Prostate gland (tissue), 2 donors: ENCODE measurements around the gene FCN1. TPM values are rescaled to one million over a fixed set of nuclear protein-coding genes. Genes with fewer than 3 reads are reported as not detected.

Experiments
- DNase-seq: peaks from one replicate; pipeline ENCODE4 v3.0.0-alpha.2; 2019; ENCODE audit warnings: low spot score
- H3K27ac ChIP-seq, 2 donors: fragments of 200-600 bp; sonication (generic); 2 replicates each; pipeline ENCODE4 v1.5.1; 2017 to 2019
- H3K27me3 ChIP-seq: fragments of 200-600 bp; sonication (generic); replicated peaks from 2 replicates; pipeline ENCODE4 v1.5.1; 2019; ENCODE audit not compliant: insufficient read depth
- H3K36me3 ChIP-seq, 2 donors: fragments of 200-600 bp; sonication (generic); 1 replicate in 1 of 2; 2 replicates in 1 of 2; pipeline versions ENCODE4 v1.5.1 to v1.8.1; 2017 to 2019
- H3K4me1 ChIP-seq: fragments of 200-600 bp; sonication (generic); replicated peaks from 2 replicates; pipeline ENCODE4 v1.5.1; 2019
- H3K4me3 ChIP-seq, 2 donors: fragments of 200-600 bp; sonication (generic); 2 replicates each; pipeline ENCODE4 v1.5.1; 2017 to 2019
- H3K9me3 ChIP-seq: fragments of 200-600 bp; sonication (generic); 2 replicates; pipeline ENCODE4 v1.5.1; 2017
- CTCF ChIP-seq, 4 experiments: fragments of 200-600 bp in 2 of 4; fragments of 450-650 bp in 2 of 4; sonication (generic) in 2 of 4; IDR thresholded peaks; 1 replicate in 3 of 4; 2 replicates in 1 of 4; pipeline ENCODE4 v1.5.1; 2016 to 2019; ENCODE audit warnings: antibody characterized with exemption in 4 of 4, mild to moderate bottlenecking in 2 of 4, moderate library complexity in 2 of 4
- POLR2A ChIP-seq: fragments of 450-650 bp; IDR thresholded peaks from one replicate; pipeline ENCODE4 v1.6.1; 2016; ENCODE audit warnings: antibody characterized with exemption, mild to moderate bottlenecking
- POLR2AphosphoS5 ChIP-seq: sonication (generic); formaldehyde crosslinking; IDR thresholded peaks from one replicate; pipeline ENCODE4 v1.6.1; 2017; ENCODE audit warnings: antibody characterized with exemption
- WGBS: methylation state at CpG from one replicate; pipeline ENCODE4 v1.1.5; 2018; 5-methylcytosine and 5-hydroxymethylcytosine counted together
- intact Hi-C: fragments of 100-400 bp; cut with DNase I; formaldehyde crosslinking; loops from one replicate; pipeline ENCODE4 v1.14.2; 2022
- total RNA-seq, 2 donors: library from RNA; depleted of rRNA; stranded (reverse); fragments of >200 nt; gene quantifications; one replicate each; pipeline ENCODE4 v1.1.0, GENCODE V29; 2016

Gene FCN1
- total RNA-seq, 2 donors from 2014 or later, result 0.23 to 0.34 TPM

DNA sequence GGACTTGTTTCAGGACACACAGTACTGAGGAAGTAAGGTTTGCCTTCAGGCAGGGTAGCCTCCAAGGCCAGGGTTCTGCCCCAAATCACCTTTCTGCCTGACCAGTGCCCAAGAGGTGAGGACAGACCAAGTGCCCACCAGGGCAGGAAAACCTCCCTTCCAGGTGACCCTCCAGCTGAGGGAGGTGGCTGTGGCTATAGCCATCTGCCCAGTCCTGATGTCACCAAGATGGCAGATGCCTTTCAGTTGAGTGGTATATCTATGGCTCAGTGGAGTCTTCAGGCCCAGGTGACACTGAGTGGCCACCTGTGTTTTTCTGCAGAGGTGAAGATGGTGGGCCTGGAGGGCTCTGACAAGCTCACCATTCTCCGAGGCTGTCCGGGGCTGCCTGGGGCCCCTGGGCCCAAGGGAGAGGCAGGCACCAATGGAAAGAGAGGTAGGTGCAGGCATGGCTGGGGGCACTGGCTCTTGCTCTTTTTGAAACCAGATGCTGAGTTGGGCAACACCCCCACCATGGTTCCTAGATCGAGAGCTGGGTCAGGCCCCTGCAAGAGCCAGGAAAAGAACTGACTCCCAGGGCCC, 35.4 kb downstream of the FCN1 start:
- H3K27me3 ChIP-seq, result no peaks in the 10 kb centered on the region
- no peaks in the 10 kb centered on the region for H3K9me3 ChIP-seq
- 83% methylated on average over 3 of the region's 3 CpGs for WGBS
- no peaks in the 10 kb centered on the region for H3K4me1 ChIP-seq
- no peaks in the 10 kb centered on the region for H3K36me3 ChIP-seq
- no peak for DNase-seq
- no peak overlapping the region for H3K27ac ChIP-seq
- no peak overlapping the region for H3K4me3 ChIP-seq
- intact Hi-C loops, result no loop called here
- TF ChIP-seq POLR2A, result no peak
- no peak for TF ChIP-seq POLR2AphosphoS5
- TF ChIP-seq CTCF (IDR thresholded peaks at IDR 0.05), result no peak

GRCh38 chr9:134881313-134881670, 36.4 kb downstream of the FCN1 start:
- Histone ChIP-seq H3K36me3 (no peaks in the 10 kb centered on the region), H3K27ac (no peak overlapping the region), H3K4me1 (no peaks in the 10 kb centered on the region), H3K9me3 (no peaks in the 10 kb centered on the region), H3K27me3 (no peaks in the 10 kb centered on the region), H3K4me3 (no peak overlapping the region)
- no peak for DNase-seq
- intact Hi-C loops, result no loop called here
- TF ChIP-seq POLR2A (no peak), CTCF (IDR thresholded peaks at IDR 0.05) (no peak), POLR2AphosphoS5 (no peak)
- 91% methylated on average over 13 of the region's 13 CpGs for WGBS

DNA sequence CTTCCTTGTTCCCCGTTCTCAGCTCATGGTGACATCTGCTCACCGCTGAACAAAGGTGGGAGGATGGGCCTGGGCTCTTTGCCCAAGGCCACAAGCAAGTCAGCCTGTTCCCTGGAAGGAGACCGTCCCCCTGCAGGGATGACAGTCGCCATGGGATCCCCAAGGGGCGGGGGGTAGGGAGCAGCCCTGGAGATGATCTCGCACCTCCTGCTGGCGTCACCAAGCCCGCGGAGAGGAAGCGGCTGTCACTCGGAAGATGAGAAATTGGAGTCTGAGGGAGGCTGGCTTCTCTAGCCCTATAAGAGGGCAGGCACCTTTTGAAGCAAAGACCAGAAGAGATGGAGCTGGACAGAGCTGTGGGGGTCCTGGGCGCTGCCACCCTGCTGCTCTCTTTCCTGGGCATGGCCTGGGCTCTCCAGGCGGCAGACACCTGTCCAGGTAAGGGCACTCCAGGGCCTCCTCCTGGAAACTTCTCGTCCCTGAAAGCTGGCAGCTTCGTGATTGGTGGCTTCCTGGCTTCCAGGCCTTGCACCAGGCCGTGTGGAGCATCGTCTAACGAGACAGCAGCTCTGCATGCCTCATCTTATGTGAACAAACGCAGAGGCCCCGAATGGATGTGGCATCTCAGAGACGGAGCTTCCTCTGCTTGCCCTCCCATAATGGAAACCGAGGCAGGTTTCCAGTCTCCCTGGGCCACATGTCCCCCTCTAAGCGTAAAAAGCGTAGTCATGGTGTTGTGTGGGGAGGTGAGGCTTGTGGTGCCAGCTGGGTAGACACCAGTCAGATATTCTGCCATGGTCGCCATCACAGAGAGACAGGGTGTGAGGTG, 37.0 kb downstream of the FCN1 start, which contains the start of gene FCN2:
Gene FCN2, plus strand, starts transcription at position 327 of the 829 bp plus-strand sequence. Its CDS starts 12 bp downstream, at position 339.
- intact Hi-C loops, result no loop called here
- no peak within 1 kb of the TSS for H3K4me3 ChIP-seq
- DNase-seq, result no peak
- no peaks in the 10 kb centered on the region for H3K36me3 ChIP-seq
- WGBS, result 77% methylated on average over 22 of the region's 25 CpGs
- H3K27ac ChIP-seq, result no peak within 1 kb of the TSS
- no peaks in the 10 kb centered on the region for H3K27me3 ChIP-seq
- TF ChIP-seq POLR2AphosphoS5, result no peak
- H3K4me1 ChIP-seq, result no peaks in the 10 kb centered on the region
- H3K9me3 ChIP-seq, result no peaks in the 10 kb centered on the region

GRCh38 chr9:134879664-134880483, 37.8 kb downstream of the FCN1 start:
- H3K36me3 ChIP-seq, result no peaks in the 10 kb centered on the region
- H3K4me3 ChIP-seq, result no peak overlapping the region
- no peaks in the 10 kb centered on the region for H3K9me3 ChIP-seq
- H3K4me1 ChIP-seq, result no peaks in the 10 kb centered on the region
- no peak overlapping the region for H3K27ac ChIP-seq
- 93% methylated on average over 13 of the region's 13 CpGs for WGBS
- H3K27me3 ChIP-seq, result no peaks in the 10 kb centered on the region
- intact Hi-C loops, result no loop called here
- TF ChIP-seq CTCF (IDR thresholded peaks at IDR 0.05), result no peak
- TF ChIP-seq POLR2AphosphoS5, result no peak
- no peak for DNase-seq

DNA sequence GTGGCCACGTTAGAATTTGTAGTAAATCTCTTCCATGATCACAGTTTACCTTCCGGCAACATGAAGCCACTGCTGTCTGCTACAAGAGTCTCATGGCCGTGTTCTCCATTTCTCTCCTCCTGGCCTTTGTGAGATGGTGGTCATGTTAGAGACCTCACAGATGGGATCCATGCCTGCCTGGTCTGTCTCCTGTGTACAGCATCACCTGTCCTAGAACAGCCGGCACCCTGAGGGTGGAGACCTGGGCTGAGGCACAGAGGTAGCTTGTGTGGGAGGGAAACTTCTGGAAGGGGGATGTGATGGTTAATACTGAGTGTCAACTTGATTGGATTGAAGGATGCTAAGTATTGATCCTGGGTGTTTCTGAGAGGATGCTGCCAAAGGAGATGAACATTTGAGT, 40.2 kb downstream of the FCN1 start:
- Histone ChIP-seq H3K4me3 (no peak overlapping the region), H3K9me3 (no peaks in the 10 kb centered on the region), H3K4me1 (no peaks in the 10 kb centered on the region), H3K27me3 (no peaks in the 10 kb centered on the region), H3K27ac (no peak overlapping the region), H3K36me3 (no peaks in the 10 kb centered on the region)
- TF ChIP-seq CTCF (IDR thresholded peaks at IDR 0.05), result no peak
- TF ChIP-seq POLR2A, result no peak
- TF ChIP-seq POLR2AphosphoS5, result no peak
- intact Hi-C loops, result no loop called here
- DNase-seq, result no peak
- 88% methylated on average over 4 of the region's 4 CpGs for WGBS
